ENCODE results near the gene HAAO. TPM values are rescaled to one million over a fixed set of nuclear protein-coding genes. Genes with fewer than 3 reads are reported as not detected.

The HAAO gene
- total RNA-seq, 1 donor from 2014 or later = 0.86 TPM

GRCh38 chr2:42767080-42767898 lies 25.1 kb downstream of the HAAO start:
- H3K4me1 Mint-ChIP-seq (ENCODE audit: low read depth) = no peaks in the 10 kb centered on the region

GRCh38 chr2:42765686-42766085 lies 26.7 kb downstream of the HAAO start:
- no peaks in the 10 kb centered on the region for H3K4me1 Mint-ChIP-seq (ENCODE audit: low read depth)

More at GRCh38 chr2:42767080-42767898, 25.1 kb downstream of the HAAO start:
- Mint-ChIP-seq H3K36me3 (ENCODE audit: low read depth) (no peaks in the 10 kb centered on the region), H3K27me3 (ENCODE audit: insufficient read depth) (peaks cover 2% of the 10 kb centered on the region), H3K9me3 (no peaks in the 10 kb centered on the region), H3K27ac (no peak overlapping the region), H3K4me3 (no peak overlapping the region)
- no peak for DNase-seq (ENCODE audit: low spot score)
- intact Hi-C loops (cut with micrococcal nuclease) = no loop called here

GRCh38 chr2:42764901-42765300 lies 27.5 kb downstream of the HAAO start:
- peaks cover 2% of the 10 kb centered on the region for H3K27me3 Mint-ChIP-seq (ENCODE audit: insufficient read depth)
- H3K27ac Mint-ChIP-seq = no peak overlapping the region
- no peaks in the 10 kb centered on the region for H3K4me1 Mint-ChIP-seq (ENCODE audit: low read depth)
- no peak for DNase-seq (ENCODE audit: low spot score)
- H3K36me3 Mint-ChIP-seq (ENCODE audit: low read depth) = no peaks in the 10 kb centered on the region
- no peaks in the 10 kb centered on the region for H3K9me3 Mint-ChIP-seq
- no peak overlapping the region for H3K4me3 Mint-ChIP-seq
- intact Hi-C loops (cut with micrococcal nuclease) = no loop called here

More at GRCh38 chr2:42765686-42766085, 26.7 kb downstream of the HAAO start:
- no peak for DNase-seq (ENCODE audit: low spot score)
- Mint-ChIP-seq H3K9me3 (no peaks in the 10 kb centered on the region), H3K27ac (no peak overlapping the region), H3K4me3 (no peak overlapping the region), H3K27me3 (ENCODE audit: insufficient read depth) (peaks cover 2% of the 10 kb centered on the region), H3K36me3 (ENCODE audit: low read depth) (no peaks in the 10 kb centered on the region)
- intact Hi-C loops (cut with micrococcal nuclease) = no loop called here

GRCh38 chr2:42764096-42764495 lies 28.3 kb downstream of the HAAO start, which contains the start of gene OXER1:
OXER1 (minus strand) TSS chr2:42764135; CDS start chr2:42764062, 73 bp downstream.
- no peaks in the 10 kb centered on the region for H3K9me3 Mint-ChIP-seq
- intact Hi-C loops (cut with micrococcal nuclease) = no loop called here

GRCh38 chr2:42762823-42763804 lies 29.3 kb downstream of the HAAO start:
- H3K4me3 Mint-ChIP-seq = no peak overlapping the region
- no peaks in the 10 kb centered on the region for H3K9me3 Mint-ChIP-seq
- H3K4me1 Mint-ChIP-seq (ENCODE audit: low read depth) = no peaks in the 10 kb centered on the region
- intact Hi-C loops (cut with micrococcal nuclease) = no loop called here
- no peaks in the 10 kb centered on the region for H3K36me3 Mint-ChIP-seq (ENCODE audit: low read depth)
- no peak overlapping the region for H3K27ac Mint-ChIP-seq
- no peak for DNase-seq (ENCODE audit: low spot score)
- peaks cover 2% of the 10 kb centered on the region for H3K27me3 Mint-ChIP-seq (ENCODE audit: insufficient read depth)

More at GRCh38 chr2:42764096-42764495, 28.3 kb downstream of the HAAO start, which contains the start of gene OXER1:
- Mint-ChIP-seq H3K4me3 (no peak within 1 kb of the TSS), H3K36me3 (ENCODE audit: low read depth) (no peaks in the 10 kb centered on the region), H3K27ac (no peak within 1 kb of the TSS), H3K27me3 (ENCODE audit: insufficient read depth) (peaks cover 2% of the 10 kb centered on the region), H3K4me1 (ENCODE audit: low read depth) (no peaks in the 10 kb centered on the region)
- DNase-seq (ENCODE audit: low spot score) = no peak

GRCh38 chr2:42762155-42762554 lies 30.2 kb downstream of the HAAO start:
- intact Hi-C loops (cut with micrococcal nuclease) = no loop called here
- Mint-ChIP-seq H3K4me3 (no peak overlapping the region), H3K27me3 (ENCODE audit: insufficient read depth) (peaks cover 2% of the 10 kb centered on the region), H3K9me3 (no peaks in the 10 kb centered on the region), H3K27ac (no peak overlapping the region), H3K4me1 (ENCODE audit: low read depth) (no peaks in the 10 kb centered on the region), H3K36me3 (ENCODE audit: low read depth) (no peaks in the 10 kb centered on the region)
- DNase-seq (ENCODE audit: low spot score) = no peak

GRCh38 chr2:42761554-42761953 lies 30.8 kb downstream of the HAAO start:
- no peak for DNase-seq (ENCODE audit: low spot score)
- intact Hi-C loops (cut with micrococcal nuclease) = no loop called here
- Mint-ChIP-seq H3K9me3 (no peaks in the 10 kb centered on the region), H3K4me1 (ENCODE audit: low read depth) (no peaks in the 10 kb centered on the region), H3K36me3 (ENCODE audit: low read depth) (no peaks in the 10 kb centered on the region), H3K27me3 (ENCODE audit: insufficient read depth) (peaks cover 2% of the 10 kb centered on the region), H3K4me3 (no peak overlapping the region), H3K27ac (no peak overlapping the region)

- intact Hi-C loops (cut with micrococcal nuclease) = no loop called here
- DNase-seq (ENCODE audit: low spot score) = no peak
- no peaks in the 10 kb centered on the region for H3K36me3 Mint-ChIP-seq (ENCODE audit: low read depth)
- H3K27ac Mint-ChIP-seq = no peak overlapping the region
- peaks cover 2% of the 10 kb centered on the region for H3K27me3 Mint-ChIP-seq (ENCODE audit: insufficient read depth)
- no peak overlapping the region for H3K4me3 Mint-ChIP-seq
- H3K4me1 Mint-ChIP-seq (ENCODE audit: low read depth) = peaks cover 3% of the 10 kb centered on the region
- H3K9me3 Mint-ChIP-seq = no peaks in the 10 kb centered on the region
Observed at GRCh38 chr2:42758751-42759150, 33.6 kb downstream of the HAAO start.

- no peaks in the 10 kb centered on the region for H3K36me3 Mint-ChIP-seq (ENCODE audit: low read depth)
- no peaks in the 10 kb centered on the region for H3K9me3 Mint-ChIP-seq
- H3K27ac Mint-ChIP-seq = no peak overlapping the region
- peaks cover 4% of the 10 kb centered on the region for H3K4me1 Mint-ChIP-seq (ENCODE audit: low read depth)
- intact Hi-C loops (cut with micrococcal nuclease) = no loop called here
- DNase-seq (ENCODE audit: low spot score) = no peak
- peaks cover 2% of the 10 kb centered on the region for H3K27me3 Mint-ChIP-seq (ENCODE audit: insufficient read depth)
- H3K4me3 Mint-ChIP-seq = no peak overlapping the region
Observed at GRCh38 chr2:42757981-42758740, 34.2 kb downstream of the HAAO start.

GRCh38 chr2:42756966-42757513 lies 35.3 kb downstream of the HAAO start:
- DNase-seq (ENCODE audit: low spot score) = no peak
- Mint-ChIP-seq H3K36me3 (ENCODE audit: low read depth) (no peaks in the 10 kb centered on the region), H3K27ac (no peak overlapping the region), H3K9me3 (no peaks in the 10 kb centered on the region), H3K4me3 (no peak overlapping the region), H3K4me1 (ENCODE audit: low read depth) (peaks cover 4% of the 10 kb centered on the region), H3K27me3 (ENCODE audit: insufficient read depth) (peaks cover 2% of the 10 kb centered on the region)
- intact Hi-C loops (cut with micrococcal nuclease) = no loop called here

- DNase-seq (ENCODE audit: low spot score) = no peak
- intact Hi-C loops (cut with micrococcal nuclease) = no loop called here
- H3K27ac Mint-ChIP-seq = no peak overlapping the region
- peaks cover 4% of the 10 kb centered on the region for H3K4me1 Mint-ChIP-seq (ENCODE audit: low read depth)
- H3K4me3 Mint-ChIP-seq = no peak overlapping the region
- peaks cover 2% of the 10 kb centered on the region for H3K27me3 Mint-ChIP-seq (ENCODE audit: insufficient read depth)
- H3K9me3 Mint-ChIP-seq = no peaks in the 10 kb centered on the region
- H3K36me3 Mint-ChIP-seq (ENCODE audit: low read depth) = no peaks in the 10 kb centered on the region
Observed at GRCh38 chr2:42756150-42756775, 36.1 kb downstream of the HAAO start.
